HG03097 (cell line): Measurements from ENCODE around the gene PCNT.

Source experiments
- ATAC-seq: cut with Tn5 transposase; IDR thresholded peaks from one replicate; pipeline ENCODE4 v1.9.1; 2021; ENCODE audit not compliant: unreplicated experiment, low FRiP score

Gene PCNT

DNA sequence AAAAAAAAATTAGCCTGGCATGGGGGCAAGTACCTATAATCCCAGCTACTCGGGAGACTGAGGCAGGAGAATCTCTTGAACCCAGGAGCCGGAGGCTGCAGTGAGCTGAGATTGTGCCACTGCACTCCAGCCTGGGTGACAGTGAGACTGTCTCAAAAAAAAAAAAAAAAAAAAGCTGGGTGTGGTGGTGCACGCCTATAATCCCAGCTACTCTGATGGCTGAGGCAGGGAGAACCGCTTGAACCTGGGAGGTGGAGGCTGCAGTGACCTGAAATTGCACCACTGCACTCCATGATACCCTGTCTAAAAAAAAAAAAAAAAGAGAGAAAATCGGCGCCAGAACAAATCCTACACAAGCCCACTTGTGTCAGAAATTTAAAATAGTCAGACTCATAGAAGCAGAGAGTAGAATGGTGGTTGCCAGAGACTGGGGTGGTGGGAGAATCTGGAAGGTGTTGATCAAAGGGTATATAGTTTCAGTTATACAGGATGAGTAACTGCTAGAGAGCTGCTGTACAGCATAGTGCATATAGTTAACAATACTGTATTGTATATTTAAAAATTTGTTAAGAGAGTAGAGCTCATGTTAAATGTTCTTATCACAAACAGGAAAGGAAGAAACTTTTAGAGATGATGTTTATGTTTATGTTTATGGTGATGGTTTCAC lies 144.3 kb downstream of the PCNT start:
- ATAC-seq = no peak

DNA sequence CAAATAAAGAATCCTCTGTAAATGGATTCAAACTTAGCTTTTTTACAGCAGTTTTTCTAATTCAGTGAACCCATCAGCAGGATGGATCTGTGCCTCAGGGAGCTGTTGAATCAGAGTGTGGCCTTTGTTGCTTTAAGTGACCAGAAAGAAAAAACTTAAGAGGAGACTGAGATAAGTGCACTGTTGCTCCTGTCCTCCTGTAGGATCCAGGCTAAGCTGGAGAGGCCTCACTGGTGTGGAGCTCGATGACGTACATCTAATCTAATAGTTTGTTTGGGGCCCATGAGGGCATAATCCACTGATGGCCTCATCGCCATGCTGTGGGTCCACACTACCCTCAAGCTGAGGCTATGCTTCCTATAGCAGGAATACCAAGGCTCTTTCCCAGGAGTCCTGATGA lies 145.3 kb downstream of the PCNT start:
- ATAC-seq = no peak

DNA sequence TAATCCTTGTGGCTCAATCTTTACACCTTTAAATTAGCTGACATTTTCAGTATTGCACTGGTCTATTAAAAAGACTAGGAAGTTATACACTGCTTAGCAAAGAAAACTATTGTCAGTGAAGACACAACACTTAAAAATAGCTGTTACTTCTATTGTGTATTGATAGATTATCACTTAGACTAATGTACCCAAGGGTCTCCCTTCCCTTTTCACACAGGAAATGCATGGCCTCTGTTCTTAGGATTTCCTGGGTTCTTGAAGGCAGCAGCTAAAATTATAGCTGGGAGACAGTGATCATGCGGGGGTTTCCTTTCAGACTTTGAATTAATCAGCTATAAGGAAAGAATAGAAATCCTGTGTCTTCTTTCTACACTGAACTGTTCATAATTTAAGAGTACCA lies 147.6 kb downstream of the PCNT start:
- ATAC-seq = no peak

DNA sequence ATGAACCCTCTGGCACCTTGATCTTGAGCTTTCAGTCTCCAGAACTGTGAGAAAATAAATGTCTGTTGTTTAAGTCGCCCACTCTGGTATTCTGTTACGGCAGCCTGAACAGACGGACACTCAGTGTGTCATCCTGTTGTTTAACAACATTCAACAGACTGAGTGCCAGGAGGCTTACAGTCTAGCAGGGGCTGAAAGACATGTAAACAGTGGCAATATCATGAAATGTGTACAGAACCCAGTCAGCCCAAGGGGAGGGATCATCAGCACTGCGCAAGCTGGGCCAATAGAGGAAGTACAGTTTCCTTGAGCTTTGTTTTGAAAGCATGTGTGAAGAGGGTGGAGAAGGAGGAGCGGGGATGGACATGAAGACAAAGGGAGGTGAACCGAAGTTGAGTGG lies 148.3 kb downstream of the PCNT start:
- ATAC-seq = no peak

DNA sequence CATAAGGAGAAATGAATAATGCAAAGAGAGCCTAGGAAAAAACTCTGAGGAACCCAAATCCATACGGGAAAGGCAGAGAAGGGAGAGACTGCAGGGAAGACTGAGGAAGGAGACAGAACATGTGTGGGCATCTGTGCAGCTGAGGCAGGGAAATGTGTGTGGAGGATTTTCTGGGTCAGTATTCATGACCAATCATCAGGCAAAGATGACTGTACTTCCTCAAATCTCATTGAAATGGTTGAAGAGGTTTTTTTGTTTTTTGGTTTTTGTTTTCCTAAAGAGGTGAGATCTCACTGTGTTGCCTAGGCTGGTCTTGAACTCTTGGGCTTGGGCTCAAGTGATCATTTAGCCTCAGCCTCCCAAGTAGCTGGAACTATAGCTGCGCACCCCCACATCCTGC lies 150.4 kb downstream of the PCNT start:
- no peak for ATAC-seq

DNA sequence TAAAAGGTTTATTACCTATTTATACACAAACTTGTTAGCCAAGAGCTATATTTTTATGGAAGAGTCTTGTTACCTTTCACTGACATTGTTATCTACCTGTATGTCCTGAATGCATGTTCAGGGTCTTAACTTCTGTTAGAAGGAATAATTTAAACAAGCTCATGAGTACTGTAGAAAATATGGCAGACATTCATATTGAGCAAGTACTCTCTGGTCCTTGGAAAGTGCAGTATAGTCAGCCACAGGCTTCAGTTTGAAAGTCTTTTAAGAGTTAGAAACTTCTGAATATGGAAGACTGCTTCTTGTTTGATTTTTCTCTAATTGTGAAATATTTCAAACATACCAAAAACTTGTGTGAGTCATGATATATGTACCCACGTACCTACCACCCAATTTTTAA lies 151.3 kb downstream of the PCNT start:
- no peak for ATAC-seq

DNA sequence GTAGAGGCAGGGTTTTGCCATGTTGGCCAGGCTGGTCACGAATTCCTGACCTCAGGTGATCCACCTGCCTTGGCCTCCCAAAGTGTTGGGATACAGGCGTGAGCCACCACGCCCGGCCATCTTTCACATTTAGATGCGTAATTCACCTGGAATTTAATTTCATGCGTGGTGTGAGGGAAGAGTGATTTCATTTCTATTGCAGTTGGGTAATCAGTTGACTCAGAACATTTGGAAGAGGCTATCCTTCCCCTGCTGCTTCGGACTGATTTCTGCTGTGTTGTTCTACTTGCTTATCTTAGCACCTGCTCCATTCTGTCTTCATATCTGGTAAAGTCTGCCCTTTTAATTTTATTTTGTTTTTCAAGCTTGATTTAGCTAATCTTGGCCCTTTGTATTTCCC lies 153.8 kb downstream of the PCNT start:
- ATAC-seq = no peak

DNA sequence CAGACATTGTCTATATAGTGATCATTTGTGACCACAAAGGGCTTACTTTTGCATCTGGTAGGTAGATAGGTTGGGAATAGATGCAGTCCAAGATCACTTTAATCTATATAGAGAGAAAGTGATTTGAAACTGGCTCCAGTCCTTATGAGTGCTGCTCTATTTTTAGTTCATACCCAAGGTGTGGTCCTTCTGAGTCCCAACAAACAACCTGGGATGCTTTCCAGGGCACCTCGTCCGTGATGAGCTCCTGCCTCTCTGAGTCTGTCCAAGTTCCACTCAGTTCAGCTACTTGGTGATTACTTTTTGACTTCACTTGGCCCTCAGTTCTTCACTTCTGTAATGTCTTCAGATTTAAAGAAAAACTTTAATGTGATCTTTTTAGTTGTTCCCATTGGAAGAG lies 155.0 kb downstream of the PCNT start:
- no peak for ATAC-seq

DNA sequence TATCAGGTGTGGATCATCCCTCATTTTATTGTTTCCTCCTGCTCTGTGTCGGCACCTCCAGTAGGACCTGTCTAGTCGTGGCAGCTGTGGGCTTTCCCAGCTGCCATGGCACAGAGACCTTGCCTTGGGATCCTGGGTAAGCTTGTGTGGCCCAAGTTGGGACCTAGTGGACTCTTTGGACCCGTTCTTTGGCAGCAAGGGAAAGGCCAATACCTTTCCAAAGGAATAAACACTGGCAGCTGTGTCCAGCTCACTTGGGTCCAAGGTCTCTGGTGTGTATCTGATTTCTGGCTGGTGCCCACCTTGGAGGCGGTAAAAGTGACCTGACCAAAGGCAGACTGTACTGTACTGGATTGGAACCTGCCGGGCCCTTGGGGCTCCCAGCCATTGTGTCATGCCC lies 156.5 kb downstream of the PCNT start:
- no peak for ATAC-seq

DNA sequence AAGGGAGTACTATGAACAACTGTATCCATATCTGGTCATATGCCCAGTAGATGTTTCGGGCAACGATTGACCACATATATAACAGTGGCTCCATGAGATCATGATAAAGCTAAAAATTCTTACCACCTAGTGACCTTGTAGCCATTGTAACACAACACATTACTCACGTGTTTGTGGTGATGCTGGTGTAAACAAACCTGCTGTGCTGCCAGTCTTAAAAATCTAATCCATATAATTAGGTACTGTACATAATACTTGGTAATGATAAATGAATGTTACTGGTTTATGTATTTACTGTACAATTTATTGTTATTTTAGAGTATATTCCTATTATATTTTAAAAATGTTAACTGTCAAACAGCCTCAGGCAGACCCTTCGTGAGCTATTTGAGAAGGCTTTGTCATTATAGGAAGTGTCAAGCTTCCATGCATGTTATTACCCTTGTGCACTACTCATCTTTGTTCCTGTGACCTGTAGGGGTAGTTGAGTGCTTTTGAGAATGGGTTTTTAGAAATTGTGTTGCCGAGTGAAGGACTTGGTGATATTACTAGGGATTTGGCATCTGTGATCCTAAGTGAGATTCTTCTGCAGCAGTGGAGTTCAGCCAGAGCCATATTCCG lies 158.4 kb downstream of the PCNT start:
- no peak for ATAC-seq

DNA sequence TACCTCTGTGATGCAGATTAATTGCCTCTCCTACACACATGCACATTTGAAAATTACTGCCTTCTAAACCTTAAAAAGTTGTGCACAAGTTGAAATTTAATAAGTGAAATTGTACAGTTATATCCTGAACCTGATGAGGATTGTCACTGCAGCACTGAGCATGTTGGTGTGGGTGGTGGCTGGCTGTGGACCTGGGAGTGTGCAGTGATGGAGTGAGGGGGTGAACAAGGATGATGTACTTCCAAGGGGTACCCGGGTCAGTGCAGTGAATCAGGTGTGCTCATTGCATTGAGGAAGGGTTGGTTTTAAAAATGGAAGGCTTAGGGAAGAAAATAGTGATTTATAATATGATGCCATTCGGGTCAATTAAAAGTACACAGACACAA lies 158.9 kb downstream of the PCNT start:
- ATAC-seq = no peak

DNA sequence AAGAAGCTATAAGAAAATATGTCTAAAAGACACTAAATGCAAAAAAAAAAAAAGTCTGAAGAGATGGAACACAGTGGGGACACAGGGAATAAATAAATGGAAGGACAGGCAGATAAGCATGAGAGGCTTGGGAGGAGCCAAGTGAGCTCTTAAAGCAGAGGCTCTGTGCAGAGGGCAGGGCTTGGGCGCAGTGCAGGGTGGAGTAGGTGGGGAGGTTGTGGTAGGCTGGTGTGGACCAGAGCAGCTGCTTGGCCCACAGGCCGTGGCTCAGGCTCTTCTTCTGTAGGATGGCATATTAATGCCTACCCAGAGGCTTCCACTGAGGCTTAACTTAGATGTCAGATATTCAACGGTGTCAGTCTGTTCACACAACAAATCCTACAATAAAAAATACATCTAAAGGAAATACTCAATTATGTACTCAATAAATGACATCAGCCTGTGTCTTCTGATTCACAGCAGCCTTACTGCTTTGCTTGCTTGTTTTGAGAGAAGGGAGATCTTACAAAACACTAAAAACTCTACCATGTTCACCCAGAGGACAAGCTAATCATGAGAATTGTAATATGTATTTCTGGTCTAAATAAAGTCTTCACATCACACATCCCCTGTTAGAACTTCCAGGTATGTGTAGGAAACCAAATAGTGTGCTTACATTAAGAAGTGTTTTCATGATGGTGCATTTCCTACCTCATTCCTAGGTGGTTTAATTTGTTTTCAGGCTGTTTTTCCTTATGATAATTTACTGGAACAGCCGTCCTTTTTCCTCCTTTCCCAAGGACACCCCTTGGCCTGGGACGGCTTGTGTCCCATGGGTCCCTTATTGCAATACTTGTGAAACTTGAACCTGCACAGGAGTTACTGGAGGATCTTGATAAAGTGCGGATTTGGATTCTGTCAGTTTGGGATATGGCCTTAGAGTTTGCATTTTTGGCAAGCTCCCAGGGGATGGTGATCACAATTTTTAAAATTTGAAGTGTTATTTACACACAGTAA lies 159.6 kb downstream of the PCNT start:
- ATAC-seq = no peak

DNA sequence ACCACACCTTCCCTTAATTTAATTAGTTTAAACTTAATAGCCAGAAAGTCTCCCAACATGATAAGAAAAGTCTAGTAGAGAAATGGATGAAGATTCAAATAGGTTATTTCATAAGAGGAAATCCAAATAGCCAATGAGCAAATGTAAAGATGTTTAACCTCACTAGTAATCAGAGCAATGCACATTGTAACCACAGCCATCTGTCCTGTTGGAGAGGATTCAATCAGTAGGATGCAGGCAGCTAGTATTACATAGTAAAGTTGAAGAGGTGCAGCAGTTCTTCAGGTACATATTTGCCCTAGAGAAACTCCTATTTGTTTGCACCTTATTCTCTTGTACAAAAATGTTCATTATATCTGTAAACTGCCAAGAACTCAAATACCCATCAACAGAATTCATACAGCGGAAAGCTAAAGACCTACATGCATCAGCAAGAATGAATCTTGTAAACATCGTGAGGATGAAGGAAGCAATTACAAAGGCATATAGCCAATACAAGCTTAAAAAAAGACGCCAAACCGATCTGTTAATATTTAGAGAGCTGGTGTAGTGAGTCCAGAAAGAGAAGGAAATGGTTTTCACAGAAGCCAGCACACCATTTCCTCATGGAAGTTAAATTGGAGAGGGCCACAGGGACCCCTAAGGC lies 162.6 kb downstream of the PCNT start:
- ATAC-seq = no peak

DNA sequence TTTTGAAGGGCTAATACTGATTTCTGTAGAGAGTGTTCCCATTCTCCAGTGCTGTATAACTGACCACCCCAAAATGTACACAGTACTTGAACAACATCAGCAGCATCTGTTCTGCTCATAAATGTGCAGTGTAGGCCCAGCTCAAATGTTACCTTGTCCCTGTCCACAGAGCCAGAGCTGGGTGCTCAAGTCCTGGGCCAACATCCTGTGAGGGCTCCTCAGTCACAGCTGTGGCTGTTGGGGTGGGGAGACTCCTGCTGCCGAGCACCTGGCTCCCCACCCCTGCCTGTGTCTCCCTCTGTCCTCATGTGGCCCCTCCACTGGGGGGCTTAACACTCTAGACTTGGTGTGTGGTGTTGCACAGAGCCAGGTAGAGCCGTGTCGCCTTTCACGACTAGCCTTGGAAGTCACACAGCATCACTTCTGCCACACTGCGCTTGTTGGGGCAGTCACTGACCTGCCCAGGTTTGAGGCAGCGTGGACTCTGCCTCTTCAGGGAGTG lies 165.3 kb downstream of the PCNT start:
- no peak for ATAC-seq

DNA sequence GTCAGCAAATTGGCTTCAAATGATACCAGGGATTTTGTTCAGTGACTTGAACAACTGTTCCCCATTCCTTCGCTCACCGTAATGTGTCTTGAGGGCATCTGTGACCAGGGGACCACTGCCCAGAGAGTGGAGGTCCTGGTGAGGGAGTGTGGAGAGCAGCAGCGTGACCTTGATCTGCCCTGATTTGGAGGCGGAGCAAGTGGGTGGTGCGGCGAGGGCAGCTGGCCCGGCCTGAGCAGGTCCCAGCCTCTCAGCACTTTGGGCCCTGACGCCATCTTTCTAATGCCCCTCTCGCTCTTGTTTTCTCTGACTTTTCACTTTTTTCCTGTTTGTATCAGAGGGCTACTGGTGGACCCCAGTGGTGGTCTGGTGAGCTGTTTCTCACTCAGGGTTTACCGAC lies 165.8 kb downstream of the PCNT start:
- ATAC-seq = no peak

DNA sequence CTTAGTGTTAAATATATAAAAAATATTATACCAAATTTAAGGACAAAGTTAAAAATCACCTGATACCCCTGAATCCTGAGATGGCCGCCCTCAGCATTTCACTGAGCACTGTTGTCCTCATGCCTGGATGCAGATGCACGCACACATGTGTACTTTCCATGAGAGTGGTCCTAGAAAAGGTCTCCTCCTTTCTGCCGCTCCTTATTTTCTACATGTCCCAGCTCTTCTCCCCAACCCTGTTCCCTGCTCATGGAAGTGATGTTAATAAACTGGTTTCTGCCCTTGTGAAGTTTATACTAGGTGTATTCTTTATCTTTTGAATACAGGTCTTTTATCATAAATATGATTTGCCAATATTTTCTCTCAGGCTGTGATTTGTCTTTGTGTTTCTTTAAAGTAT lies 167.6 kb downstream of the PCNT start:
- ATAC-seq = no peak

DNA sequence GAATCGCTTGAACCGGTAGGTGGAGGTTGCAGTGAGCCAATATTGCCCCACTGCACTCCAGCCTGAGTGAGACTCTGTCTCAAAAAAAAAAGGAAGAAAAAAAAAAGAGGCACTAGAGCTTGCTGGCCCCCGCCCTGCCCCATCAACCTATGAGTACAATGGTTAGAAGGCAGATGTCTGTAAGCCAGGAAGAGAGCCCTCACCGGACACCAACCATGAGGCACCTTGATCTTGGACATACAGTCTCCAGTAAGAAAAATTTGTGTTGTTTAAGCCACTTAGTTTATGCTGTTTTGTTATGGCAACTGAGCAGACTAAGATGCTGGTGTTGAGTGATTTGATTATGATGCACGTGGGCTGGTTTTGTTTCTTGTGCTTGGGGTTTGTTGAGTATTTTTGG lies 168.9 kb downstream of the PCNT start:
- no peak for ATAC-seq

DNA sequence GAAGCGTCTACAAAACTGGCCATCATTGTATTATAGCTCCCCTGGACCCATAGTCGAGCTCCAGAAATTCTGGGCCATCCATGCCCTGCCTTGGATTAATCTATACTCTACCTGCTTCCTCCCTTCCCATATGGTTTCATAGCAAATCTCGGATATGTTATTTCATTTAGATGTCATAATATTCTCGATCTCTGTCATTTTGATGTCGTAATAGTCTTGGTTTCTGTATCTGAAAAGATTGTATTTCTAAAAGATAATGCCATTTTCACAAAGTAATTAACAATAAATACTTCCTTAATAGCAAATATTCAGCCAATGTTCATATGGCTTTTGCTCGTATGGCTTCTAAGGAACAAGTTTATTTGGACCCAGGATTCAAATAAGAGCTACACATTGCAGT lies 169.9 kb downstream of the PCNT start:
- no peak for ATAC-seq
